HL-60 (cell line): ENCODE measurements around the gene SEPTIN1.

Source experiments
- GABPA ChIP-seq: IDR thresholded peaks from 2 replicates; pipeline ENCODE4 v1.6.1; 2012; ENCODE audit warnings: low read depth
- POLR2AphosphoS5 ChIP-seq: IDR thresholded peaks from 2 replicates; pipeline ENCODE4 v1.6.1; 2012; ENCODE audit warnings: low read depth
- SPI1 ChIP-seq: IDR thresholded peaks from 2 replicates; pipeline ENCODE4 v1.6.1; 2012; ENCODE audit warnings: low read depth, mild to moderate bottlenecking, borderline replicate concordance
- TF ChIP-seq, protein P1 (sequence below): IDR thresholded peaks from one replicate; pipeline ENCODE4 v1.5.1; 2011; ENCODE audit warnings: low read length, control low read depth, inconsistent platforms; ENCODE audit not compliant: insufficient read depth
- TF ChIP-seq, protein P2 (sequence below): IDR thresholded peaks from 2 replicates; pipeline ENCODE4 v1.6.1; 2012; ENCODE audit warnings: low read depth; ENCODE audit not compliant: insufficient replicate concordance

DNA sequence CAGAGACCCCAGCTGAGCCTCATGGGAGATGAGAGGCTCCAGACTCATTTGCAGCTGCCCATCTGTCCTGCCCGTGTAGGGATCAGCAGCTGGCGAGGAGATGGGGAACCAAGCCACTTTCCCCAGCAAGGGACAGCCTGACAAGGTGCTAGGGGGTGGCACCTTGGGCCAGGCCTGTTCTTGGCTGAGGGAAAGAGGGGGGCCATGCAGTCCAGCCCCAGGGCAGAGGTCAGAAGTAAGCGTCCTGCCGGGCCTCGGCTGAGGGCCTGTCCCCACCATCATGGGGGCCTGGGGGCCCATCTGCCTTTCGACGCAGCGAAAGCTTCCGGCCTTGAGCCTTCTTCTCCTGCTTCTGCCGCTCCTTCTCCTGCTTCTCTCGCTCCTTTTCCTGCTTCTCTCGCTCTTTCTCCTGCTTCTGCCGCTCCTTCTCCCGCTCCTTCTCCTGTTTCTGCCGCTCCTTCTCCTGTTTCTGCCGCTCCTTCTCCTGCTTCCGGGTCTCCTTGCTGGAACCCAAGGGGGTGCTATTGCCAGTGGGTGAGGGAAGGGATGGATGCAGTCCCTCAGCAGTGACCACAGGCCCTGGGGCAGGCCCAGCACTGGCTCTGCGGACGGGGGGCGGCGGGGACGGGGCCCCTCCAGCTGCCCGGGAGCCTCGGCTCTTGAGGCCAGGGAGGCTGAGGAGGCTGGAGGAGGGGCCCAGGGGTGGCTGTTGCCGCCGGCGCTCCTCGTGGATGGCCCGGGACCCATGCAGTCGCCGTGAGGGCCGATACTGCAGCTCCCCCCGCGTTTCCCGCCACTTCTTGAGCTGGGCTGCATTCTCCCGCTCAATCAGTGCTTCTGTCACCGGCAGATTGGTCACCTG lies 24.4 kb downstream of the SEPTIN1 start:
- TF ChIP-seq GABPA (no peak), POLR2AphosphoS5 (no peak), SPI1 (no peak)
- TF ChIP-seq, protein P1, sequence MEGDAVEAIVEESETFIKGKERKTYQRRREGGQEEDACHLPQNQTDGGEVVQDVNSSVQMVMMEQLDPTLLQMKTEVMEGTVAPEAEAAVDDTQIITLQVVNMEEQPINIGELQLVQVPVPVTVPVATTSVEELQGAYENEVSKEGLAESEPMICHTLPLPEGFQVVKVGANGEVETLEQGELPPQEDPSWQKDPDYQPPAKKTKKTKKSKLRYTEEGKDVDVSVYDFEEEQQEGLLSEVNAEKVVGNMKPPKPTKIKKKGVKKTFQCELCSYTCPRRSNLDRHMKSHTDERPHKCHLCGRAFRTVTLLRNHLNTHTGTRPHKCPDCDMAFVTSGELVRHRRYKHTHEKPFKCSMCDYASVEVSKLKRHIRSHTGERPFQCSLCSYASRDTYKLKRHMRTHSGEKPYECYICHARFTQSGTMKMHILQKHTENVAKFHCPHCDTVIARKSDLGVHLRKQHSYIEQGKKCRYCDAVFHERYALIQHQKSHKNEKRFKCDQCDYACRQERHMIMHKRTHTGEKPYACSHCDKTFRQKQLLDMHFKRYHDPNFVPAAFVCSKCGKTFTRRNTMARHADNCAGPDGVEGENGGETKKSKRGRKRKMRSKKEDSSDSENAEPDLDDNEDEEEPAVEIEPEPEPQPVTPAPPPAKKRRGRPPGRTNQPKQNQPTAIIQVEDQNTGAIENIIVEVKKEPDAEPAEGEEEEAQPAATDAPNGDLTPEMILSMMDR, result no peak
- TF ChIP-seq, protein P2, sequence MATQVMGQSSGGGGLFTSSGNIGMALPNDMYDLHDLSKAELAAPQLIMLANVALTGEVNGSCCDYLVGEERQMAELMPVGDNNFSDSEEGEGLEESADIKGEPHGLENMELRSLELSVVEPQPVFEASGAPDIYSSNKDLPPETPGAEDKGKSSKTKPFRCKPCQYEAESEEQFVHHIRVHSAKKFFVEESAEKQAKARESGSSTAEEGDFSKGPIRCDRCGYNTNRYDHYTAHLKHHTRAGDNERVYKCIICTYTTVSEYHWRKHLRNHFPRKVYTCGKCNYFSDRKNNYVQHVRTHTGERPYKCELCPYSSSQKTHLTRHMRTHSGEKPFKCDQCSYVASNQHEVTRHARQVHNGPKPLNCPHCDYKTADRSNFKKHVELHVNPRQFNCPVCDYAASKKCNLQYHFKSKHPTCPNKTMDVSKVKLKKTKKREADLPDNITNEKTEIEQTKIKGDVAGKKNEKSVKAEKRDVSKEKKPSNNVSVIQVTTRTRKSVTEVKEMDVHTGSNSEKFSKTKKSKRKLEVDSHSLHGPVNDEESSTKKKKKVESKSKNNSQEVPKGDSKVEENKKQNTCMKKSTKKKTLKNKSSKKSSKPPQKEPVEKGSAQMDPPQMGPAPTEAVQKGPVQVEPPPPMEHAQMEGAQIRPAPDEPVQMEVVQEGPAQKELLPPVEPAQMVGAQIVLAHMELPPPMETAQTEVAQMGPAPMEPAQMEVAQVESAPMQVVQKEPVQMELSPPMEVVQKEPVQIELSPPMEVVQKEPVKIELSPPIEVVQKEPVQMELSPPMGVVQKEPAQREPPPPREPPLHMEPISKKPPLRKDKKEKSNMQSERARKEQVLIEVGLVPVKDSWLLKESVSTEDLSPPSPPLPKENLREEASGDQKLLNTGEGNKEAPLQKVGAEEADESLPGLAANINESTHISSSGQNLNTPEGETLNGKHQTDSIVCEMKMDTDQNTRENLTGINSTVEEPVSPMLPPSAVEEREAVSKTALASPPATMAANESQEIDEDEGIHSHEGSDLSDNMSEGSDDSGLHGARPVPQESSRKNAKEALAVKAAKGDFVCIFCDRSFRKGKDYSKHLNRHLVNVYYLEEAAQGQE, result no peak
